ENCODE measurements around the gene UTP4.
A peak's percentile ranks its signal among the peaks of the same experiment; 100 is the strongest.
"Not testable (repeated sequence)": the region's sequence is repeated elsewhere in the genome, so short reads cannot be mapped to it uniquely, and the experiment has no call there.

The UTP4 gene

DNA sequence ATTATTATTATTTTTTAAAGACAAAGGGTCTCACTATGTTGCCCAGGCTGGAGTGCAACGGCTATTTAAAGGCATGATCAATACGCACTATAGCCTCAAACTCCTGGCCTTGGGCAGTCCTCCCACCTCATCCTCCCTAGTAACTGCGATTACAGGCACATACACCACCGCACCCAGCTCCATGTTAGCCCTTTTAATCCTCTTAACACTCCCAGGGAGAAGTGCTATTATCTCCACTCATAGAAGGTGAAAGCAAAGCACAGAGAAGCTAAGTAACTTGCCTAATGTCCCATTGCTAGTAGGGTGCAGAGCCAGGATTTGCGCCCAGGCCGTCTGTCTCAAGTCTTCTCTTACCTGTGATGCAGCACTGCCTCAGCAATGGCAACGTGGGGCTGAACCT is 22.0 kb upstream of the UTP4 start:
- no peak for DNase-seq (ENCODE audit: low read depth)

DNA sequence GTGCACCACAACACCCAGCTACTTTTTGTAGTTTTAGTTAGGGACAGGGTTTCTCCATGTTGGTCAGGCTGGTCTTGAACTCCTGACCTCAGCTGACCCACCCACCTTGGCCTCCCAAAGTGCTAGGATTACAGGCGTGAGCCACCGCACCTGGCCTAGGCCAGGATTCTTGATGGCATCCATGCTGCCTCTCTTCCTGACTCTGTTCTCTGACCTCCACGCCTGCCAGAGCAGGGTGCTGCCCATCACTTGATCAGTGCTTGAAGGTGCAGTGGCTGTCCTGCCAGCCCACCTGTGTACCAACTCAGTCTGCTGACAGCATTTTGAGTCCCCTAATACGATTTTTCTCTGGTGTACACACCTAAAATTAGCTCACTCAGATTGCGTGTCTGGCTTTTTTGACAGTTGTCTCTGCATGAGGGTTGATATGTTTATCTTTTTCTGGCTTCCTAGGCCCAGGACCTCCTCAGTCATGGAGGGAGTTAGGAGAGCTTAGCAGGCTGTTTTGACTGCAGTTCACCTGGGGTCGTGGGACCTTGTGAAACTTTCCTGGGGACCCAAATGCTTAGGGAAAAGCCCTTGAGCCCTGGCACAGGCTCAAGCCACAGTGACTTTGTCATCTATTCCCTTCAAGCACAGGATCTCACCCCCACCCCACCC is 21.1 kb upstream of the UTP4 start:
- DNase-seq (ENCODE audit: low read depth): no peak

DNA sequence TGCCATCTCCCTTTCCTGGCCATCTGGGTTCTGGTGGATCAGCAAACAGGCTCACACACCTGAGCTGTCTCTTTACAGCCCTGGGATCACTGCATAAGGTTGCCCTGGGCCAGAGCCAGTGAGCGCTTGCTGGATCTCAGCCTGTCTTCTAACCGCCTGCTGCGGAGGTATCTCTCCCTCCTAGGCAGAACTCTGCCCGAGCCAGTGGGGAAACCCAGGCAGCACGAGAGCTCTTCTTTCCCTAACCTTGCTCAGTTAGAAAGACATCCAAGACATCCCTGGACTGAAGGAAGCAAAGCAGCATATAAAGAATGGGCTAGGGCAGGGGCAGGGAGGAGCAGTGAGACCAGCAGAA is 20.6 kb upstream of the UTP4 start:
- DNase-seq (ENCODE audit: low read depth): no peak

DNA sequence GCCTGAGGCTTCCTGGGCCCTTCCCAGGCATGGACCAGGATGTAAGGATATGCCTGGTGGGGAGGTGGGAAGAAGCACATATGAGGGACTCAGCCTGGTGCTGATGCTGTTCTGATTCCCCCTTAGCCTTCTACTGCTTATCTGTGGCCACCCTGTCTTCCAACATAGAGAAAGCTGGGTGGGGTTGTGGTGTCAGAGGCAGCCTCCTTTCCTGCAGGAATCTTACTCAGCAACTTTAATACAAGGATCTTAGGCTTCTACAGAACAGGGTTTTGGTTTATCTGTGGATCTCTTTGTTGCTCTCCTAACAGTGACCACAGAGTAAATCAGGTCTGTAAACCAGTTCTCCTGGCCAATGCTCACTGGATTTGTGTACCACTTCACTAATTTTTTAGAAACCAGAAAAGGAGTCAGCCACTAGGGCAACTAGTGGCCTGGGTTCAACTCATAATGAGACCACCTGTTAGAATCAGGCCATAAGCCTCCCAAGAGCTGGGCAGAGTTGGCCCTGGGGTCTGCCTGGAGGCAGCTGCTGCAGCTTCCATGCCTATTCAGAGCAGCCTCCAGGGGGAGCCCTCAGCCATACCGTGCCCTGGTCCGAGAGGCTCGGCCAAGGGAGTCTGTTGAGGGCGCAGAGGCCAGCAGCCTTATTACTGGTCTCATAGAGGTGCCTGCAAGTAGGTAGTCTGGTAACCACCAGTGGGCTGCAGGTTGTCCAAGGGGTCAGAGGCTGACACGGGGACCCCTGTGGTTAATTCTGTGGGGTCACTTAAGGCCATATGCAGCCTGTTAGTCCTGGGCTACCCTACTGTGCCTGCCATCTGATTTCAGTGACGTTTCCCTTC is 19.9 kb upstream of the UTP4 start:
- DNase-seq (ENCODE audit: low read depth): peak; percentile 26

DNA sequence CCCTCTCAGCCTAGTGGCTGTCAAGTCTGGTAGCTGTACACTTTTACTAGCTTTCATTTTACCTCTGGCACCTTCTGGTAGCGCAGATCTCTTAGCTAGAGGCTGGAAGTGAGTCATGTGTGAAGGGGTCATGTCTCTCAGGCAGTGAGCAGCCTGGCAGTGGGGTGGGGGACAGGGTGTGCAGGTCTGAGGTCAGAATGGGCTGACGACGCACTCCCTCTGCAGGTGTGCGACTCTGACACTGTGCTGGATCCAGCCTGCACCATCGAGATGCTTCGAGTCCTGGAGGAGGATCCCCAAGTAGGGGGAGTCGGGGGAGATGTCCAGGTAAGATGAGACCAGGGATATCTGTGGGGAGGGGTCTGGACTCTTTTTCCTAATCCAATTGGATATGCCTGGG is 19.2 kb upstream of the UTP4 start:
- no peak for DNase-seq (ENCODE audit: low read depth)

DNA sequence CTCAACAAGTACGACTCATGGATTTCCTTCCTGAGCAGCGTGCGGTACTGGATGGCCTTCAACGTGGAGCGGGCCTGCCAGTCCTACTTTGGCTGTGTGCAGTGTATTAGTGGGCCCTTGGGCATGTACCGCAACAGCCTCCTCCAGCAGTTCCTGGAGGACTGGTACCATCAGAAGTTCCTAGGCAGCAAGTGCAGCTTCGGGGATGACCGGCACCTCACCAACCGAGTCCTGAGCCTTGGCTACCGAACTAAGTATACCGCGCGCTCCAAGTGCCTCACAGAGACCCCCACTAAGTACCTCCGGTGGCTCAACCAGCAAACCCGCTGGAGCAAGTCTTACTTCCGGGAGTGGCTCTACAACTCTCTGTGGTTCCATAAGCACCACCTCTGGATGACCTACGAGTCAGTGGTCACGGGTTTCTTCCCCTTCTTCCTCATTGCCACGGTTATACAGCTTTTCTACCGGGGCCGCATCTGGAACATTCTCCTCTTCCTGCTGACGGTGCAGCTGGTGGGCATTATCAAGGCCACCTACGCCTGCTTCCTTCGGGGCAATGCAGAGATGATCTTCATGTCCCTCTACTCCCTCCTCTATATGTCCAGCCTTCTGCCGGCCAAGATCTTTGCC is 18.0 kb upstream of the UTP4 start:
- no peak for DNase-seq (ENCODE audit: low read depth)

DNA sequence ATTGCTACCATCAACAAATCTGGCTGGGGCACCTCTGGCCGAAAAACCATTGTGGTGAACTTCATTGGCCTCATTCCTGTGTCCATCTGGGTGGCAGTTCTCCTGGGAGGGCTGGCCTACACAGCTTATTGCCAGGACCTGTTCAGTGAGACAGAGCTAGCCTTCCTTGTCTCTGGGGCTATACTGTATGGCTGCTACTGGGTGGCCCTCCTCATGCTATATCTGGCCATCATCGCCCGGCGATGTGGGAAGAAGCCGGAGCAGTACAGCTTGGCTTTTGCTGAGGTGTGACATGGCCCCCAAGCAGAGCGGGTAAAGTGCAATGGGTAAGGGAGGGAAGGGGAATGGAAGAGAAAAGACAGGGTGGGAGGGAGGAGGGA is 17.5 kb upstream of the UTP4 start:
- DNase-seq (ENCODE audit: low read depth): no peak

DNA sequence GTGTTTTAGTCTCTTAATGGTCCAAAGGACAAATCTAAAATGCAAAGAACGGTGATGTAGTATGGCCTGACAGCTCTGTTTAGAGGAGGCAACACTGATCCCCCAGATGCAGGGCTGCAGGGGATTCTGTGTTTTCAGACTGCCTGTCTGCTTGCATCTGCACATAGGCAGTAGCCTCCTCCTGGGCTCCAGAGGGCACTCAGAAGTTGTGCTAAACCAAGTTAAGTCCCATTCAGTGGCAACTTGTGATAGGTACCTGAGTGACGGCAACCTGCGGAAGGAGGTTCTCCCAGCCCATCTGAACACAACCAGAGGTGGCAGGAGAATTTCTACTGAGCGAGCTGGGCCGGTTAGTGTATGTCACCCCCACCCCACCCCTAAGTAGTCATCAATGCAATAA is 17.1 kb upstream of the UTP4 start:
- no peak for DNase-seq (ENCODE audit: low read depth)

DNA sequence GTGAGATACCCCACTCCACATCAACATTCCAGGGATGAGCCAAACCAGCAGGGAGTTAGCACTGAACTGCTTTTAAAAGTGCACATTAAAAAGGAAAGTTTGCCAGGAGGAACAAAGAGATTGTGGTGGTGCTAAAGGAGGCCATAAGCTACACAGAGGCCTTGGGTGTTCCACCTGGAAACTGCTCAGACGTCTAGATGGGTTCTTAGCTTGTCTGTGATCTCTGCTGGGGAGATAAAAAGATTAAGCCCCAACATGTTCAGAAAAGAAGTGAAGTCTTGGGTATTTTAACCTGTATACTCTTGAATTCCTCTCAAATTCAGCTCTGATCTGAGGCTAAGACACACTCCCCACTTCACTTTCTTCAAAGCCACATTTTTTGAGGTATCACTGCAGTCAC is 16.6 kb upstream of the UTP4 start:
- no peak for DNase-seq (ENCODE audit: low read depth)

DNA sequence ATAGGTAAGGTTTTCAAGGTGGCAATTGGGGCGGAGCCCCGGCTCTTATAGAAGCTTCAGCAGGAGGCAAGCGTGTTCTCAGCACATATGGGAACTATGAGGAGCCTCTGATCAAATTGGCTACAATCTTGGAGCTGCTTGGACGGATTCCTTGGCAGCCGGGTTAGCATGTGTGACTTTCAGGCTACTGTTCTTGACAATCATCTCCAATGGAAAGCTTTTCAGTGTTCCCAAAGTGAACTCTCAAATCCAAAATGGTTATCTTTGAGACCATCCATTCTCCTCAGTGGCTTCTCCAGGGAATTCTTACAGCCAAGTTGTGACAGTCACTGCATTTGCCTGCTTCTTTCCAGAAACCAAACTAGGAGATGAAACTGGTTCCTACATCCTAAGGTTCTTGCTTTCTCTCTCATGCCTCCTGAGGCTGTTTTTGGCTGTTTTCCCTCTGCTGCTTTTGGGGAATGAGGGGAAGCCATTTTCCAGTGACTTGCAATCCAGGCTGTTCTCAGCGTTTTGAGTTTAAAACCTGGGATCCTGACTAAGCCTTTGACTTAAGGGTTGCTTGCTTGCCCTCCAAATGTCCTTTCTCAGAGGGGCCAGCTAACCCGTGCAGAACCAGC is 16.1 kb upstream of the UTP4 start:
- DNase-seq (ENCODE audit: low read depth): no peak

DNA sequence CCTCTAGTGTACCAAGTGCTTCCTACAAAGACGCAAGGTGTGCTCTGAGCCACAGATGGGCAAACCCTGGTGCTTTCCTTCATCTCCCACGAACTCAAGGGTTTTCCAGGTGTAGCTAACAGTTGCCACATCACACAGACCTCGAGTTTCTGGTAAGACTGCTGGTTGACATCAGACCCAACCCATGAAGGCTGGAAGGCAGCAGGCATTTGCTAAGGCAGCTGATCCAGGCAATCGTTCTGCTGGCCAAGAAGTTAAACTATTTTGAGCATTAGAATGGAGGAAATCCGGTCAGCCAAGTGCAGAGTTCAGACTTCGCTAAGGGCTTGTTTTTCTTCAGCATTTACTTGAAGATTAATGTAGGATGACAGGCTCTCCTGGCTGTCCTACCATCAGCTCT is 15.5 kb upstream of the UTP4 start:
- no peak for DNase-seq (ENCODE audit: low read depth)

DNA sequence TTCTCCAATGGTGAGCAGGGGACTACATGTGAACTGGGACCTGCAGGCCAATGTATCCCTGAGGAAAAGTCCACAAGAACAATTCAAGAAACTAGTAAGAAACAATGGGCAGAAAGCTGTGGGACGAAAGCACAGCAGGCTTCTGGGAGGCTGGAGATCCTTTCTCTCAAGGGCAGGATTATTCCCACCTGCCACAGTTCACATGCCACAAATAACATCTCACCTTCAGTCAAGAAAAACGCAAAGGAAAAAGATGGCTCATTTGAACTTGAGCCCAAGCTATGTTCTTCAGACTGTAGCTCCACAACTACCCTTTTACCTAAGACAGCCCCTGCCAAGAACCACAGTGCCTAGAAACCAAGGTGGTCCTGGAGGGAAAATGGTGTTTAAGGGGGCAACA is 14.0 kb upstream of the UTP4 start:
- no peak for DNase-seq (ENCODE audit: low read depth)

DNA sequence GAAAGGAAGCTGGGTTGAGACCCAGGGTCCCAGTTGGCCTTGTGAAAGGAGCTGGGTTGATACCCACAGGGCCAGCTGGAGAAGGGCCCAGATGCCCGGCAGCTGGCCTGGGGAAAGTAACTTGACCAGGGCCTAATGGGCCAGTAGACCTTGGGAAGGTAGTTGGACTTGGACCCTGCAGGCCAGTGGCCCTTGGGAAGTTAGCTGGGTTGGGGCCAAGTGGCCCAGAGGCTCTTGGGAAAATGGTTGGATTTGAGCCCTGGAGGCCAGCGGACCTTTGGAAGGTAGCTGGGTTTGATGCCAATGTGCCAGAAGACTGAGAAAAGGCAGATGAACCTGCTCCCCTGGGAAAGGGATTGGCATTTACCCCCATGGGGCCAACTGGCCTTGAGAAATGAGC is 13.5 kb upstream of the UTP4 start:
- no peak for DNase-seq (ENCODE audit: low read depth)

DNA sequence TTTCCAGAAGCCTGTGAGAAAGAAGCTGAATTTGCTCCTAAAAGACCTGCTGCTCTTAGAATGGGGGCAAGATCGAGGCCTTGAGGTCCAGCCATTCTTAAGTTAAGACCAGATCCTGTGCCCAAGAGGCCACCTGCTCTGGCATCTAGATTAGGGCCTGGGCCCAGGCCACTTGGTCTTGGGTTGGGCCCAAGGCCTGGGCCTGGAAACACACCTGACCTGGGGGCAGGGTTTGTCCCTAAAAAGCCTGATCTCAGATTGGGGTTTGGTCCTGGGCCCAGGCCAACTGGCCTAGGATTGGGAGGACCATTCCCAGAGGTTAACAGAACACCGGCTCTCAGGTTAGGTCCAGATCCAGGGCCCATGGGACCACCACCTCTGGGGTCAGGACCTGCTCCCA is 12.9 kb upstream of the UTP4 start:
- DNase-seq (ENCODE audit: low read depth): no peak

DNA sequence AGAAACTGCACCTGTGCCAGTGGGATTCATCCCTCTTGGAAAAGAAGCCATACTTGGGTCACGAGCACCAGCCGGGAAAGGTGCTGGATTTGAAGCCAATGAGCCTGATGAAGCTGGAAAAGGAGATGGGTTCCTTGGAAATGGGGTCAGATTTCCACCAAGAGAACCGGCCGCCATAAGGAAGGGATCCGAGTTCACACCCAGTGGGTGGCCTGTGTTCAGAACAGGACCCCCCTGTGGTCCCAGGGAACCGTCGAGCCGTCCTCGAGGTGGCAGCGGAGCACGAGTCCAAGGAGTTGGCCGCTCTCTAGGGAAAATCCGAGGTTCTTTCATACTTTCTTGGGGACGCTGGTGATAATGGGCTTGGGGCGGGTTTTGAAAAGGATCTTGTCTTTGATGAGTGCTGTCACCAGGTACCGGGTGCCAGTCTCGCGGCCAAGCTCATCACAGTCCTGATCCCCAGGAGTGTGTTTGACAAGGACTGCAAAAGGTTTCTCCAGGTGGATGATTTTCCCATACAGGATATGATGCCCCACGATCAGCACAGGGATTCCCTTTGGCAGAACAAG is 12.3 kb upstream of the UTP4 start:
- DNase-seq (ENCODE audit: low read depth): no peak

DNA sequence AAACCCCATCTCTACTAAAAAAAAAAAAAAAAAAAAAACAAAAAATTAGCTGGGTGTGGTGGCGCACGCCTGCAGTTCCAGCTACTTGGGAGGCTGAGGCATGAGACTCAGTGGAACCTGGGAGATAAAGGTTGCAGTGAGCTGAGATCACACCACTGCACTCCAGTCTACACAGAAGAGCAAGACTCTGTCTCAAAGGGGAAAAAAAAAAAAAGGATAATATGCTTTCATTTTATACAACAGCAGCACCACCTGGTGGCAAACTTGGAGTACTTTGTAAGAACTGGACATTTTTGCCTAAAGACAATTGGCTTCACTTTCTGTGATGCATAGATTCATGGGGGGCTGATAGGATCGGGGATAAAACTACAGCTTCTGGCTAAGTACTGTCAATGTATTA is 8.5 kb upstream of the UTP4 start:
- peak; percentile 55 for DNase-seq (ENCODE audit: low read depth)

DNA sequence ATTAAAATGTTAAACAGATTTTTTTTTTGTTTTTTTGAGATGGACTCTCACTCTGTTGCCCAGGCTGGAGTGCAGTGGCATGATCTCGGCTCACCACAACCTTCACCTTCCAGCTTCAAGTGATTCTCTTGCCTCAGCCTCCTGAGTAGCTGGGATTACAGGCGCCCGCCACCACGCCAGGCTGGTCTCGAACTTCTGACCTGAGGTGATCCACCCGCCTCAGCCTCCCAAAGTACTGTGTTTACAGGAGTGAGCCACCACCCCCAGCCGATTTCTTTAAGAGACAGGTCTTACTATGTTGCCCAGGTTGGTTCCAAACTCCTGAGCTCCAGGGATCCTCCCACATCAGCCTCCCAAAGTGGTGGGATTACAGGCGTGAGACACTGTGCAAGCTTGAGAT is 8.0 kb upstream of the UTP4 start:
- not testable (repeated sequence) for DNase-seq (ENCODE audit: low read depth)

DNA sequence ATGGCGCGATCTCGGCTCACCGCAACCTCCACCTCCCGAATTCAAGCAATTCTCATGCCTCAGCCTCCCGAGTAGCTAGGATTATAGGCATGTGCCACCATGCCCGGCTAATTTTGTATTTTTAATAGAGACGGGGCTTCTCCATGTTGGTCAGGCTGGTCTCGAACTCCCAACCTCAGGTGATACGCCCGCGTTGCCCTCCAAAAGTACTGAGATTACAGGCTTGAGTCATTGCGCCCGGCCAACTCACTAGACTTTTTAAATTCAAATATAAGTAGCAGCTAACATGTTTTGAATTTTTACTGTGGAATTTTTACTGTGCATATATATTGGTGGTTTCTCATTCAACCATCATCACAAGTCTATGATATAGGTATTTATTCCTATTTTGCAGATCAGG is 7.5 kb upstream of the UTP4 start:
- not testable (repeated sequence) for DNase-seq (ENCODE audit: low read depth)

DNA sequence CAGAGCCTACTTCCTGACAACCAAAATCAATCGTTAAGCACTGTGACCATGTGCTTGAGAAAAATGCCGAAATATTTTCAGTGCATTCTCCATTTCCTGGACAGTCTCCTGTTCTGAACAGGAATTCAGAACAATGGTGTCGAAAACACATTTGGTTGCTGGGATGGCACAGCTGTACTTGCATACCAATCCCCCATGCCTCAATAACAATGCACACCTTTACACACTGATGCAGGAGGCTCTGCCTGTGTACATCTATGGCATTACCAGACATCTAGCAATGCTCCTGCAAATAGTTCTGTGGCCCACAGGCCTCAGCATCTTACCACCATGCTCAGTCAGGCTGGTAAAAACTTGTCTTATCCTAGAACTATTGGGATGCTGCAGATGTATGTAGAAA is 6.2 kb upstream of the UTP4 start:
- no peak for DNase-seq (ENCODE audit: low read depth)

DNA sequence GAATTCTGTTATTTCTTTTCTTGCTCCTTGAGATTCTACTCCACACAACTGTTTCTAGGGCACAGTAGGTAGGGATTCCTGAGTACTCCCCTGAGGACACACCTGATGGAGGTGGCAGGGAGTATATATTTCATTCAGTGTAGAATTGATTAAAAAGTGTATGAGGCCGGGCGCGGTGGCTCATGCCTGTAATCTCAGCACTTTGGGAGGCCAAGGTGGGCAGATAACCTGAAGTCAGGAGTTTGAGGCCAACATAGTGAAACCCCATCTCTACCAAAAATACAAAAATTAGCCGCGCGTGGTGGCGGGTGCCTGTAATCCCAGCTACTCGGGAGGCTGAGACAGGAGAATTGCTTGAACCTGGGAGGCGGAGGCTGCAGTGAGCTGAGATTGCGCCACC is 5.6 kb upstream of the UTP4 start:
- DNase-seq (ENCODE audit: low read depth): not testable (repeated sequence)

DNA sequence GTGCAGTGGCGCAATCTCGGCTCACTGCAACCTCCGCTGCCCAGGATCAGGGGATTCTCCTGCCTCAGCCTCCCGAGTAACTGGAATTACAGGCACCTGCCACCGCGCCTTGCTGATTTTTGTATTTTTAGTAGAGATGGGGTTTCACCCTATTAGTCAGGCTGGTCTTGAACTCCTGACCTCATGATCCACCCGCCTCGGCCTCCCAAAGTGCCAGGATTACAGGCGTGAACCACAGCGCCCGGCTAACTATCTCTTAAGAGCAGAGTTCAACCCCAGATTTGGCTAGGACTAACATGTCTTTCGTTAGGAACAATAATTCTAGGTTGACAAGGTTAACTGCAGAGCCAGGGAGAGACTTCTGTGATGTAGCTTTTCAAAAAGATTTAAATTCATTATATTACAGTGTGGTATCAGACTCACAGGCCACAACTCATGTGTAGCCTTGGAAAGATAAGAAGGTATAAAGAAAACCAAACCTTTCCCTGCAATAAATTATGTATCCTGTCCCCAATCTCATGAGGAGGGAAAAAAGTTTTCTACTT is 4.4 kb upstream of the UTP4 start:
- DNase-seq (ENCODE audit: low read depth): no peak

DNA sequence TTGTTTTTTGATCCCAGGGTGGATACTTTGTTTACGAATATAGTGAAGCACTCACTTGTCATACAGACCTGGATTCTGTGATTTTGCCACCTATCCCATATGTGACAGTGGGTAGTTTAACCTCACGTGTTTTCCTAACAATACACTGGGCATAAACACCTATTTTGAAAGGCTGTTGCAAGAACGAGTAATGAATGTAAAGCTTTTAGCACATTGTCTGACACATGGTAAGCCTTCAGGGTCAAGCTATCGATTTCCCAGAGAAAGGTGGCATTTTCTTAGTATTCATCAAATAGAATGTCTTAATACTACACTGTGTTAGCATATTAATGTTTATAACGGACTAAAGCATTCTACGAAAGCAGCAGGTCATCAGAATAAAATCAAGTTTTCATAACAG is 2.0 kb upstream of the UTP4 start:
- DNase-seq (ENCODE audit: low read depth): no peak
